B cell (primary cell): ENCODE results near the gene ABI3BP. TPM values are rescaled to one million over a fixed set of nuclear protein-coding genes. Genes with fewer than 3 reads are reported as not detected.

Experiments
- ATAC-seq: fragments of 200-7000 bp; cut with Tn5 transposase; one replicate; pipeline ENCODE4 v1.10.0; 2021; ENCODE audit warnings: low read depth, mild to moderate bottlenecking, moderate number of reproducible peaks, moderate library complexity
- CTCF ChIA-PET: fragments of 350-600 bp; sonication (Branson Sonifier 250); formaldehyde crosslinking; loops from one replicate; lab custom pipeline; 2021; ENCODE audit warnings: antibody characterized with exemption, inconsistent platforms; lab: Charles Lee
- POLR2A ChIA-PET: fragments of 350-600 bp; sonication (Branson Sonifier 250); formaldehyde crosslinking; loops from one replicate; lab custom pipeline; 2021; ENCODE audit warnings: antibody characterized with exemption; lab: Charles Lee
- DNase-seq: peaks from one replicate; pipeline ENCODE4 v3.0.0; 2013
- H2AFZ ChIP-seq: 2 replicates; pipeline ENCODE4 v1.6.1; 2012; ENCODE audit warnings: mild to moderate bottlenecking, low read depth, low read length; ENCODE audit not compliant: insufficient read depth, poor library complexity, severe bottlenecking
- H3K27ac ChIP-seq, 2 donors: 1 replicate in 1 of 2; 2 replicates in 1 of 2; pipeline ENCODE4 v1.5.1; 2012 to 2013; ENCODE audit warnings: low read length in 2 of 2, mild to moderate bottlenecking in 2 of 2, moderate library complexity in 1 of 2
- H3K27me3 ChIP-seq, 4 experiments: fragments of 200-600 bp in 1 of 4; sonication (generic) in 1 of 4; replicated peaks in 1 of 4; 1 replicate in 2 of 4; 2 replicates in 2 of 4; pipeline versions ENCODE4 v1.6.1 to v1.7.0; 2013 to 2016; ENCODE audit warnings: low read length in 3 of 4, mild to moderate bottlenecking in 2 of 4, mixed read lengths in 1 of 4, moderate library complexity in 1 of 4; ENCODE audit not compliant: insufficient read depth in 4 of 4, control insufficient read depth in 3 of 4; ENCODE audit errors: control extremely low read depth in 1 of 4
- H3K36me3 ChIP-seq, 2 experiments: replicated peaks in 1 of 2; 1 replicate in 1 of 2; 2 replicates in 1 of 2; pipeline versions ENCODE4 v1.6.1 to v1.7.1; 2013; ENCODE audit warnings: low read length in 1 of 2; ENCODE audit not compliant: insufficient read depth in 2 of 2, control insufficient read depth in 1 of 2; ENCODE audit errors: control extremely low read depth in 1 of 2, extremely low read depth in 1 of 2
- H3K4me1 ChIP-seq, 2 donors: fragments of 200-600 bp in 1 of 2; sonication (generic) in 1 of 2; 1 replicate in 1 of 2; 2 replicates in 1 of 2; pipeline versions ENCODE4 v1.5.1 to v1.6.1; 2013 to 2017; ENCODE audit warnings: low read length in 2 of 2; ENCODE audit not compliant: control insufficient read depth in 2 of 2, insufficient read depth in 2 of 2
- H3K4me2 ChIP-seq: replicated peaks from 2 replicates; pipeline ENCODE3; 2012; ENCODE audit warnings: mild to moderate bottlenecking, low read depth, low read length; ENCODE audit not compliant: poor library complexity, severe bottlenecking
- H3K4me3 ChIP-seq, 5 experiments: fragments of 200-600 bp in 1 of 5; sonication (generic) in 1 of 5; 1 replicate in 3 of 5; 2 replicates in 2 of 5; pipeline versions ENCODE4 v1.5.1 to v1.7.0; 2011 to 2016; ENCODE audit warnings: low read length in 4 of 5, mild to moderate bottlenecking in 4 of 5, low read depth in 2 of 5, control low read depth in 1 of 5, moderate library complexity in 1 of 5; ENCODE audit not compliant: insufficient read depth in 1 of 5; ENCODE audit errors: control extremely low read depth in 1 of 5, extremely low read depth in 1 of 5
- H3K79me2 ChIP-seq: fragments of 200-600 bp; sonication (generic); one replicate; pipeline ENCODE4 v1.6.0; 2016; ENCODE audit warnings: low read length; ENCODE audit not compliant: control insufficient read depth, insufficient read depth
- H3K9ac ChIP-seq: fragments of 200-600 bp; sonication (generic); 2 replicates; pipeline ENCODE4 v1.6.1; 2017; ENCODE audit warnings: mild to moderate bottlenecking, low read length, moderate library complexity
- H3K9me3 ChIP-seq, 3 donors: one replicate each; pipeline versions ENCODE4 v1.6.1 to v1.7.1; 2013; ENCODE audit warnings: low read length in 2 of 3; ENCODE audit not compliant: control insufficient read depth in 2 of 3, insufficient read depth in 1 of 3; ENCODE audit errors: control extremely low read depth in 1 of 3
- H4K20me1 ChIP-seq: 2 replicates; pipeline ENCODE4 v1.6.0; 2012; ENCODE audit warnings: mild to moderate bottlenecking, low read length; ENCODE audit not compliant: insufficient read depth, control insufficient read depth, poor library complexity, severe bottlenecking
- H3K27ac Mint-ChIP-seq: one replicate; pipeline ENCODE4 v1.8.0; 2021; ENCODE audit warnings: mixed read lengths
- H3K27me3 Mint-ChIP-seq: one replicate; pipeline ENCODE4 v1.8.0; 2021; ENCODE audit warnings: mixed read lengths
- H3K4me1 Mint-ChIP-seq: one replicate; pipeline ENCODE4 v1.8.0; 2021; ENCODE audit warnings: mixed read lengths
- H3K4me3 Mint-ChIP-seq: one replicate; pipeline ENCODE4 v1.8.0; 2021; ENCODE audit warnings: mixed read lengths
- H3K9me3 Mint-ChIP-seq: one replicate; pipeline ENCODE4 v1.8.0; 2022; ENCODE audit warnings: mixed read lengths; ENCODE audit not compliant: insufficient read depth
- EZH2 ChIP-seq: IDR thresholded peaks from 2 replicates; pipeline ENCODE4 v1.6.1; 2012; ENCODE audit warnings: borderline replicate concordance, low read depth, mild to moderate bottlenecking, moderate library complexity, low read length; ENCODE audit not compliant: insufficient read depth, poor library complexity, severe bottlenecking
- WGBS: methylation state at CpG from one replicate; pipeline ENCODE4 v1.1.5; 2013; ENCODE audit warnings: missing lambda C conversion rate; ENCODE audit not compliant: insufficient coverage; 5-methylcytosine and 5-hydroxymethylcytosine counted together
- intact Hi-C: fragments of 100-400 bp; cut with micrococcal nuclease; formaldehyde crosslinking; loops from one replicate; pipeline ENCODE4 v1.10.0; 2022
- polyA plus RNA-seq: library from polyadenylated mRNA; depleted of rRNA; stranded (reverse); fragments of >200 nt; gene quantifications from 2 replicates; pipeline ENCODE4 v1.2.3, GENCODE V29; 2012
- total RNA-seq, 2 donors: library from RNA; stranded (reverse); fragments of 120-200 nt in 1 of 2; gene quantifications; 1 replicate in 1 of 2; 2 replicates in 1 of 2; pipeline versions ENCODE4 v1.2.3 to v1.2.4, GENCODE V29; 2013 to 2022
- TF ChIP-seq, protein P1 (sequence below): fragments of 200-600 bp; IDR thresholded peaks from one replicate; pipeline ENCODE4 v1.8.0; 2022; ENCODE audit warnings: antibody characterized with exemption, mild to moderate bottlenecking

Gene ABI3BP
- total and polyA plus RNA-seq, 2 donors (not counting 1 experiment from before 2014, with no cell fraction given) = not detected

DNA sequence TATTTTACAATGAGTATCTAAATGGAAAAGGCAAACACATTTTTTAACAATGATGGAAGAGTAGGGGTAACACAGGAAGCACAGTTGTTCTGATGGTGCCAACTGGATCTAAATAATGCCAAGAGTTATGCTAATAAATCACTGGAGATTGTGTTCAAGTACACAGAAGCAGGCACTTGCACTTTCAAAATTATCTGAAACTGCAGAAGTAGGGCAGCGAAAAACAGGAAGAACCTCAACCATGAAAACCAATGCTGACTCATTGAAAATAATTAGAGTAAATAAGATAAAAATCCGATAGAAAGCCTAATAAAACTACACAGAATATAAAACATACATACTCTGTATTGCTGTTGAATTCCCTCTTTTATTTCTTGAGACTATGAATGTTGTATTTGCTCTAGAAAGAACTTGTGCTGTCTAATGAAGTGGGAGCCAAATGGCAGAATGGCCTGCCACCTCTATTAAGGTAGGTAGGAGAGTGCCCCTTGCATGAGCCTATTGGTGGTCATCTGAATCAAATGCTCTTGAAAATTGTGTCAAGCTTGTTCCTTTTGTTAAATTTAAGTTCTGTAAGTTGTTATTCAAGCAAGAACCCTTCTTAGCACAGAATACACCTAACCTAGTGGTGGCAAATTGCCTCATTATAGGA is 93.7 kb downstream of the ABI3BP start:
- CTCF ChIA-PET = no interaction called here
- Mint-ChIP-seq H3K4me1 (peaks cover 1% of the 10 kb centered on the region), H3K9me3 (no peaks in the 10 kb centered on the region), H3K4me3 (no peak overlapping the region), H3K27ac (no peak overlapping the region), H3K27me3 (peaks cover 8% of the 10 kb centered on the region)
- WGBS = no CpG with 5 or more reads among the region's 2 CpGs
- Histone ChIP-seq H3K27me3 (peaks cover 0 to 3% (median 1%) of the 10 kb centered on the region in 4 experiments), H3K4me1 (no peaks in the 10 kb centered on the region), H3K4me3 (no peak overlapping the region), H2AFZ (no peak overlapping the region), H4K20me1 (no peaks in the 10 kb centered on the region), H3K79me2 (no peaks in the 10 kb centered on the region), H3K27ac (no peak overlapping the region), H3K4me2 (no peak overlapping the region), H3K9me3 (no peaks in the 10 kb centered on the region), H3K36me3 (no peaks in the 10 kb centered on the region), H3K9ac (no peak overlapping the region)
- no peak for TF ChIP-seq EZH2
- TF ChIP-seq, protein P1, sequence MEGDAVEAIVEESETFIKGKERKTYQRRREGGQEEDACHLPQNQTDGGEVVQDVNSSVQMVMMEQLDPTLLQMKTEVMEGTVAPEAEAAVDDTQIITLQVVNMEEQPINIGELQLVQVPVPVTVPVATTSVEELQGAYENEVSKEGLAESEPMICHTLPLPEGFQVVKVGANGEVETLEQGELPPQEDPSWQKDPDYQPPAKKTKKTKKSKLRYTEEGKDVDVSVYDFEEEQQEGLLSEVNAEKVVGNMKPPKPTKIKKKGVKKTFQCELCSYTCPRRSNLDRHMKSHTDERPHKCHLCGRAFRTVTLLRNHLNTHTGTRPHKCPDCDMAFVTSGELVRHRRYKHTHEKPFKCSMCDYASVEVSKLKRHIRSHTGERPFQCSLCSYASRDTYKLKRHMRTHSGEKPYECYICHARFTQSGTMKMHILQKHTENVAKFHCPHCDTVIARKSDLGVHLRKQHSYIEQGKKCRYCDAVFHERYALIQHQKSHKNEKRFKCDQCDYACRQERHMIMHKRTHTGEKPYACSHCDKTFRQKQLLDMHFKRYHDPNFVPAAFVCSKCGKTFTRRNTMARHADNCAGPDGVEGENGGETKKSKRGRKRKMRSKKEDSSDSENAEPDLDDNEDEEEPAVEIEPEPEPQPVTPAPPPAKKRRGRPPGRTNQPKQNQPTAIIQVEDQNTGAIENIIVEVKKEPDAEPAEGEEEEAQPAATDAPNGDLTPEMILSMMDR = no peak
- DNase-seq (no peak), ATAC-seq (no peak)
- intact Hi-C loops = no loop called here
- POLR2A ChIA-PET = no interaction called here

DNA sequence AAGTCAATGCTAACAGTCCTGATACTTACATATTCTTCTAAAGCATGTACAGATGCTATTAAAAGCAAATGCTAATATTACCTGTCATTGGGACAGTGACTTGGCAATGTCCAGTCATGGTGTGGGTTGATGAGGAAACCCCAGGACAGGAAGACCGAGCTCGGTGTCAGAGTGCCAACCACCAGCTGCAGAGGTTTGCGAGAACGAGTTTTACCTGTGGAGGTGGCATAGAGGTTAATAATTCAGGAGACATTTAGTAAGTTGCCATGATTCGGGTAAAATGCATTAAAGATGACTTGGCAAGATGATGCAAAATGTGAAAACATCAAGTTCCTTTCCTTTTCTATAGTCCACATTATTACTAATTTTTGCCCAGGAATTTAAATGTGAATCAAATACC is 94.5 kb downstream of the ABI3BP start:
- no peaks in the 10 kb centered on the region for H3K79me2 ChIP-seq
- TF ChIP-seq EZH2 = no peak
- TF ChIP-seq, protein P1 = no peak
- ChIA-PET POLR2A (no interaction called here), CTCF (no interaction called here)
- Mint-ChIP-seq H3K27me3 (peaks cover 10% of the 10 kb centered on the region), H3K4me1 (peaks cover 1% of the 10 kb centered on the region), H3K4me3 (no peak overlapping the region), H3K9me3 (no peaks in the 10 kb centered on the region), H3K27ac (no peak overlapping the region)
- no peaks in the 10 kb centered on the region for H3K4me1 ChIP-seq
- H3K4me3 ChIP-seq = no peak overlapping the region
- no peak overlapping the region for H3K27ac ChIP-seq
- no peaks in the 10 kb centered on the region for H3K36me3 ChIP-seq
- no peak for ATAC-seq
- no peaks in the 10 kb centered on the region for H4K20me1 ChIP-seq
- intact Hi-C loops = no loop called here
- peaks cover 0 to 3% (median 1%) of the 10 kb centered on the region in 4 experiments for H3K27me3 ChIP-seq
- H2AFZ ChIP-seq = no peak overlapping the region
- no peak for DNase-seq
- H3K9ac ChIP-seq = no peak overlapping the region
- H3K4me2 ChIP-seq = no peak overlapping the region
- WGBS = 46% methylated on average over 4 of the region's 5 CpGs
- no peaks in the 10 kb centered on the region for H3K9me3 ChIP-seq
